Liver (tissue), 9 donors: ENCODE data around the gene OR51B4. TPM values are rescaled to one million over a fixed set of nuclear protein-coding genes. Genes with fewer than 3 reads are reported as not detected.
"Not testable (repeated sequence)": the region's sequence is repeated elsewhere in the genome, so short reads cannot be mapped to it uniquely, and the experiment has no call there.

ENCODE experiments used
- DNase-seq: peaks from one replicate; pipeline ENCODE4 v3.0.0-alpha.2; 2017; ENCODE audit warnings: low spot score
- H3K27ac ChIP-seq, 2 donors: one replicate each; pipeline ENCODE4 v1.7.0; 2013; ENCODE audit warnings: inconsistent platforms in 2 of 2, low read length in 2 of 2, control low read depth in 1 of 2, low read depth in 1 of 2, mild to moderate bottlenecking in 1 of 2
- H3K27me3 ChIP-seq, 4 donors: one replicate each; pipeline versions ENCODE4 v1.6.1 to v1.7.0; 2013; ENCODE audit warnings: low read length in 3 of 4, inconsistent platforms in 1 of 4, mild to moderate bottlenecking in 1 of 4, moderate library complexity in 1 of 4; ENCODE audit not compliant: control insufficient read depth in 4 of 4, insufficient read depth in 4 of 4
- H3K36me3 ChIP-seq, 4 donors: one replicate each; pipeline versions ENCODE4 v1.6.1 to v1.7.0; 2013; ENCODE audit warnings: low read length in 3 of 4, mild to moderate bottlenecking in 3 of 4, low read depth in 1 of 4, moderate library complexity in 1 of 4; ENCODE audit not compliant: control insufficient read depth in 4 of 4, insufficient read depth in 3 of 4
- H3K4me1 ChIP-seq, 4 donors: one replicate each; pipeline versions ENCODE4 v1.6.1 to v1.7.0; 2013; ENCODE audit warnings: low read length in 3 of 4, mild to moderate bottlenecking in 3 of 4, moderate library complexity in 1 of 4; ENCODE audit not compliant: control insufficient read depth in 4 of 4, insufficient read depth in 4 of 4
- H3K4me3 ChIP-seq, 3 donors: one replicate each; pipeline versions ENCODE4 v1.6.1 to v1.7.0; 2013; ENCODE audit warnings: low read length in 3 of 3, control low read depth in 1 of 3, low read depth in 1 of 3, mild to moderate bottlenecking in 1 of 3
- H3K9ac ChIP-seq, 2 donors: one replicate each; pipeline ENCODE4 v1.7.0; 2013; ENCODE audit warnings: low read length in 2 of 2, mild to moderate bottlenecking in 2 of 2, moderate library complexity in 2 of 2, control low read depth in 1 of 2, low read depth in 1 of 2
- H3K9me3 ChIP-seq, 4 donors: one replicate each; pipeline versions ENCODE4 v1.6.1 to v1.7.0; 2013; ENCODE audit warnings: low read length in 3 of 4; ENCODE audit not compliant: control insufficient read depth in 4 of 4
- EGR1 ChIP-seq, 2 donors: IDR thresholded peaks; 2 replicates each; pipeline ENCODE4 v1.6.1; 2016 to 2018; ENCODE audit warnings: antibody characterized with exemption in 2 of 2, low read depth in 2 of 2
- FOXA1 ChIP-seq: IDR thresholded peaks from 2 replicates; pipeline ENCODE4 v1.6.1; 2016; ENCODE audit warnings: antibody characterized with exemption
- FOXA2 ChIP-seq: IDR thresholded peaks from 2 replicates; pipeline ENCODE4 v1.6.1; 2016; ENCODE audit warnings: antibody characterized with exemption
- GABPA ChIP-seq, 2 donors: IDR thresholded peaks in 1 of 2; conservative IDR thresholded peaks in 1 of 2; 2 replicates each; pipeline ENCODE4 v1.6.1; 2016; ENCODE audit warnings: antibody characterized with exemption in 2 of 2, mild to moderate bottlenecking in 1 of 2, moderate library complexity in 1 of 2
- HNF4A ChIP-seq, 2 donors: conservative IDR thresholded peaks; 2 replicates each; pipeline ENCODE4 v1.6.1; 2016; ENCODE audit warnings: antibody characterized with exemption in 2 of 2, mild to moderate bottlenecking in 2 of 2
- HNF4G ChIP-seq: IDR thresholded peaks from 2 replicates; pipeline ENCODE4 v1.6.1; 2016; ENCODE audit warnings: antibody characterized with exemption
- JUND ChIP-seq, 2 donors: IDR thresholded peaks; 2 replicates each; pipeline ENCODE4 v1.6.1; 2016; ENCODE audit warnings: antibody characterized with exemption in 2 of 2
- NR2F2 ChIP-seq: IDR thresholded peaks from 2 replicates; pipeline ENCODE4 v1.6.1; 2016; ENCODE audit warnings: antibody characterized with exemption
- RAD21 ChIP-seq, 2 donors: IDR thresholded peaks; 2 replicates each; pipeline ENCODE4 v1.6.1; 2016; ENCODE audit warnings: antibody characterized with exemption in 2 of 2, mild to moderate bottlenecking in 2 of 2
- RXRA ChIP-seq, 2 donors: IDR thresholded peaks; 2 replicates each; pipeline ENCODE4 v1.6.1; 2017 to 2018; ENCODE audit warnings: antibody characterized with exemption in 2 of 2, mild to moderate bottlenecking in 1 of 2
- SP1 ChIP-seq: IDR thresholded peaks from 2 replicates; pipeline ENCODE4 v1.6.1; 2018; ENCODE audit warnings: antibody characterized with exemption, mild to moderate bottlenecking
- TAF1 ChIP-seq: conservative IDR thresholded peaks from 2 replicates; pipeline ENCODE4 v1.6.1; 2016; ENCODE audit warnings: antibody characterized with exemption, mild to moderate bottlenecking
- YY1 ChIP-seq: IDR thresholded peaks from 2 replicates; pipeline ENCODE4 v1.6.1; 2016; ENCODE audit warnings: antibody characterized with exemption, mild to moderate bottlenecking
- whole genome bisulfite sequencing: extraction: QIAGEN DNeasy Blood & Tissue Kit; methylation state at CpG from one replicate; pipeline ENCODE4 v1.1.7; 2013; 5-methylcytosine and 5-hydroxymethylcytosine counted together
- polyA plus RNA-seq, 2 donors: library from polyadenylated mRNA; stranded (reverse) in 1 of 2; unstranded in 1 of 2; fragments of 200-250 nt in 1 of 2; fragments of >200 nt in 1 of 2; fragmentation: Nextera tagmentation in 1 of 2; extraction: Ambion mirVana in 1 of 2; gene quantifications; one replicate each; pipeline versions ENCODE4 v1.2.1 to v1.2.3, GENCODE V29; 2013 to 2015
- total RNA-seq, 2 donors: library from RNA; depleted of rRNA; stranded (reverse); fragments of >200 nt; gene quantifications; one replicate each; pipeline ENCODE4 v1.2.3, GENCODE V29; 2014
- TF ChIP-seq, protein P1 (sequence below): IDR thresholded peaks from 2 replicates; pipeline ENCODE4 v1.6.1; 2016; ENCODE audit warnings: antibody characterized with exemption
- TF ChIP-seq, protein P2 (sequence below): IDR thresholded peaks from 2 replicates; pipeline ENCODE4 v1.6.1; 2016; ENCODE audit warnings: antibody characterized with exemption
- TF ChIP-seq, protein P3 (sequence below): IDR thresholded peaks from 2 replicates; pipeline ENCODE4 v1.6.1; 2016; ENCODE audit warnings: antibody characterized with exemption
- TF ChIP-seq, protein P4 (sequence below): IDR thresholded peaks from 2 replicates; pipeline ENCODE4 v1.6.1; 2016; ENCODE audit warnings: antibody characterized with exemption, mild to moderate bottlenecking
- donor health status: healthy.
- donor health status: healthy.
- donor health status: healthy.
- donor health status: healthy.
- donor health status: healthy.

The OR51B4 gene
- total and polyA plus RNA-seq, 4 donors, result not detected

DNA sequence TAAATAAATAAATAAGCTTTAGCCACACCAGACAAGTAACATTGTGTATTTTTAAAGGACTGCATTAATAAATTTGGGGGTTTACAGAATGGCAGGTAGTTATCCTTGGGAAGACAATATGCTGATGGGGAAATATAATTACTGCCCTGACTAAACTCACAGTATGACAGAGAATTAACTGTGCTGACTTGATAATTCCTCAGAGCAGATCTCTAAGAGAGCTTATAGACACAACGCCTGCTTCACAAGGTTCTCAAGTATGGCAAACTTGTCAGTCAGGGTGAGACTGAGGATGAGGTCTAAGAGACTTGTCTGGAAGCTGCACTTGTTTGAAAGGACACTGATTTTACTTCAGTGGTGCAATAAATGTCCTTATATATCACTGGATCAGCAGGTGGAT is 3.3 kb downstream of the OR51B4 start:
- TF ChIP-seq YY1, result no peak
- TF ChIP-seq HNF4G, result no peak
- no peak for TF ChIP-seq RXRA (IDR thresholded peaks at IDR 0.05)
- no peak for TF ChIP-seq JUND (IDR thresholded peaks at IDR 0.05)
- no peak for TF ChIP-seq NR2F2
- TF ChIP-seq GABPA (IDR thresholded peaks at IDR 0.05 in 1 of 2, conservative IDR thresholded peaks at IDR 0.05 in 1 of 2), result no peak
- no peak for TF ChIP-seq RAD21 (IDR thresholded peaks at IDR 0.05)
- TF ChIP-seq, protein P1, sequence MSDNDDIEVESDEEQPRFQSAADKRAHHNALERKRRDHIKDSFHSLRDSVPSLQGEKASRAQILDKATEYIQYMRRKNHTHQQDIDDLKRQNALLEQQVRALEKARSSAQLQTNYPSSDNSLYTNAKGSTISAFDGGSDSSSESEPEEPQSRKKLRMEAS, result no peak
- no peak for TF ChIP-seq SP1
- TF ChIP-seq, protein P2, sequence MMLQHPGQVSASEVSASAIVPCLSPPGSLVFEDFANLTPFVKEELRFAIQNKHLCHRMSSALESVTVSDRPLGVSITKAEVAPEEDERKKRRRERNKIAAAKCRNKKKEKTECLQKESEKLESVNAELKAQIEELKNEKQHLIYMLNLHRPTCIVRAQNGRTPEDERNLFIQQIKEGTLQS, result no peak
- TF ChIP-seq EGR1 (IDR thresholded peaks at IDR 0.05; ENCODE audit: low read depth in 2 of 2), result no peak
- no peak for TF ChIP-seq FOXA2
- TF ChIP-seq HNF4A (conservative IDR thresholded peaks at IDR 0.05), result no peak
- no peak for TF ChIP-seq TAF1
- 5% methylated on average over 1 of the region's 1 CpG for WGBS
- no peak for DNase-seq
- H3K9me3 ChIP-seq, result no peaks in the 10 kb centered on the region
- H3K36me3 ChIP-seq, result no peaks in the 10 kb centered on the region
- no peaks in the 10 kb centered on the region for H3K4me1 ChIP-seq
- no peaks in the 10 kb centered on the region for H3K27me3 ChIP-seq
- H3K4me3 ChIP-seq, result no peak overlapping the region
- H3K9ac ChIP-seq, result no peak overlapping the region
- no peak overlapping the region for H3K27ac ChIP-seq

DNA sequence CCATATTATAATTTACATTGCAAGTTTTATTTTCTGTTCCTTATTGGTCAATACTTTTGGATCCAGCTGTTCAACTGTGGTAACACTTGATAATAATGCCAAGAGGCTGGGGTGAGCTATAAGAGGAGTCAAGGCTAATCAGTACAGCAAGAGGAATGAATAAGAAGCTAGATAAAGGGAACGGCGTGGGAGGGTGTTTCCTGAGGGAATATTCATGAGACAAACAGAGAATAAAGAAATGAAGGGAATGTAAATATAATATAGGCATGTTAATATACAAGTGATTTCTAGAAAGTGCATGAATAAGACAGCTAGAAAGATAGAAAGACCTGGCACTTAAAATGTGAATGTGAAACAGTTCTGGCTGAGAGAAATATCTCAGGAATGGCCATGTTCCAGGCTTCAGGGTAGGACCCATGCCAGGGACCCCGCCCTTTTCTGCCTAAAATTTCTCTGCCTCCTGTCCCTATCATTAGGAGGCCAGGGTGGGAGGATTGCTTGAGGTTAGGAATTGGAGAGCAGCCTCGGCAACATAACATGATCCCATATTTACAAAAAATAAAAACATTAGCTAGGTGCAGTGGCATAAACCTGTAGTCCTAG is 3.9 kb downstream of the OR51B4 start:
- H3K4me3 ChIP-seq, result no peak overlapping the region
- H3K9ac ChIP-seq, result no peak overlapping the region
- TF ChIP-seq RAD21 (IDR thresholded peaks at IDR 0.05) (no peak), FOXA2 (no peak)
- H3K36me3 ChIP-seq, result no peaks in the 10 kb centered on the region
- H3K9me3 ChIP-seq, result no peaks in the 10 kb centered on the region
- no peak overlapping the region for H3K27ac ChIP-seq
- no peaks in the 10 kb centered on the region for H3K27me3 ChIP-seq
- no peak for DNase-seq
- no peaks in the 10 kb centered on the region for H3K4me1 ChIP-seq
- WGBS, result 64% methylated on average over 4 of the region's 4 CpGs

DNA sequence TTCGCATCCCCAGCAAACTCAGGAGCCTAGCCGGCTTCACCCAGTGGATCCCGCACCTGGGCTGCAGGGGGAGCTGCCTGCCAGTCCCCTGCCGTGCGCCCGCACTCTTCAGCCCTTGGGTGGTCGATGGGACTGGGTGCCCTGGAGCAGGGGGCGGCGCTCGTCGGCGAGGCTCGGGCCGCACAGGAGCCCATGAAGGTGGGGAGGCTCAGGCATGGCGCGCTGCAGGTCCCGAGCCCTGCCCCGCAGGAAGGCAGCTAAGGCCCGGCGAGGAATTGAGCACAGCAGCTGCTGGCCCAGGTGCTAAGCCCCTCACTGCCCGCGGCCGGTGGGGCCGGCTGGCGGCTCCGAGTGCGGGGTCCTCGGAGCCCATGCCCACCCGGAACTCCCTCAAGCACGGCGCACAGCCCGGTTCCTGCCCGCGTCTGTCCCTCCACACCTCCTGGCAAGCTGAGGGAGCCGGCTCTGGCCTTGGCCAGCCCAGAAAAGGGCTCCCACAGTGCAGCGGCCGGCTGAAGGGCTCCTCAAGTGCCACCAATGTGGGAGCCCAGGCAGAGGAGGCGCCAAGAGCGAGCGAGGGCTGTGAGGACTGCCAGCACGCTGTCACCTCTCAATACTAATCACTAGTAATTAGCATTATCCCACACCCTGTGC is 7.3 kb downstream of the OR51B4 start:
- not testable (repeated sequence) for DNase-seq, H3K9ac ChIP-seq, H3K27ac ChIP-seq, H3K4me1 ChIP-seq, H3K4me3 ChIP-seq, H3K27me3 ChIP-seq, H3K36me3 ChIP-seq, H3K9me3 ChIP-seq
- 94% methylated on average over 41 of the region's 41 CpGs for WGBS

DNA sequence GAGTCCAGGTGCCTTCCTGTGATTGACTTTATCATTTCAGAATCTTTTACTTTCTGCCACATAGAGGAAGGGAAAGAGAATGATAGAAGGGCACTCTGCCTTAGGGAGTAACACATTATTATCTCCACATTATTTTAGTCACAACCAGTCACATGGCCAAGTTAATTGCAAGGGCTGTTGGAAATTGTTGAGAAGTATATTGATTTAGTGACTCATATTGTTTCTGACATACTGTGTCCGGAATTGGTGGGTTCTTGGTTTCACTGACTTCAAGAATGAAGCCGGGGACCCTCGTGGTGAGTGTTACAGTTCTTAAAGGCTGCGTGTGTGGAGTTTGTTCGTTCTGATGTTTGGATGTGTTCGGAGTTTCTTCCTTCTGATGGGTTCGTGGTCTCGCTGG is 8.7 kb downstream of the OR51B4 start:
- H3K36me3 ChIP-seq, result no peaks in the 10 kb centered on the region
- no peak overlapping the region for H3K9ac ChIP-seq
- 90% methylated on average over 8 of the region's 8 CpGs for WGBS
- no peak for TF ChIP-seq HNF4A (conservative IDR thresholded peaks at IDR 0.05)
- TF ChIP-seq, protein P3, sequence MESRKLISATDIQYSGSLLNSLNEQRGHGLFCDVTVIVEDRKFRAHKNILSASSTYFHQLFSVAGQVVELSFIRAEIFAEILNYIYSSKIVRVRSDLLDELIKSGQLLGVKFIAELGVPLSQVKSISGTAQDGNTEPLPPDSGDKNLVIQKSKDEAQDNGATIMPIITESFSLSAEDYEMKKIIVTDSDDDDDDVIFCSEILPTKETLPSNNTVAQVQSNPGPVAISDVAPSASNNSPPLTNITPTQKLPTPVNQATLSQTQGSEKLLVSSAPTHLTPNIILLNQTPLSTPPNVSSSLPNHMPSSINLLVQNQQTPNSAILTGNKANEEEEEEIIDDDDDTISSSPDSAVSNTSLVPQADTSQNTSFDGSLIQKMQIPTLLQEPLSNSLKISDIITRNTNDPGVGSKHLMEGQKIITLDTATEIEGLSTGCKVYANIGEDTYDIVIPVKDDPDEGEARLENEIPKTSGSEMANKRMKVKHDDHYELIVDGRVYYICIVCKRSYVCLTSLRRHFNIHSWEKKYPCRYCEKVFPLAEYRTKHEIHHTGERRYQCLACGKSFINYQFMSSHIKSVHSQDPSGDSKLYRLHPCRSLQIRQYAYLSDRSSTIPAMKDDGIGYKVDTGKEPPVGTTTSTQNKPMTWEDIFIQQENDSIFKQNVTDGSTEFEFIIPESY, result no peak
- no peak for TF ChIP-seq FOXA1
- TF ChIP-seq, protein P2, result no peak
- no peak for TF ChIP-seq GABPA (IDR thresholded peaks at IDR 0.05 in 1 of 2, conservative IDR thresholded peaks at IDR 0.05 in 1 of 2)
- no peak for TF ChIP-seq FOXA2
- no peak for TF ChIP-seq JUND (IDR thresholded peaks at IDR 0.05)
- TF ChIP-seq, protein P4, sequence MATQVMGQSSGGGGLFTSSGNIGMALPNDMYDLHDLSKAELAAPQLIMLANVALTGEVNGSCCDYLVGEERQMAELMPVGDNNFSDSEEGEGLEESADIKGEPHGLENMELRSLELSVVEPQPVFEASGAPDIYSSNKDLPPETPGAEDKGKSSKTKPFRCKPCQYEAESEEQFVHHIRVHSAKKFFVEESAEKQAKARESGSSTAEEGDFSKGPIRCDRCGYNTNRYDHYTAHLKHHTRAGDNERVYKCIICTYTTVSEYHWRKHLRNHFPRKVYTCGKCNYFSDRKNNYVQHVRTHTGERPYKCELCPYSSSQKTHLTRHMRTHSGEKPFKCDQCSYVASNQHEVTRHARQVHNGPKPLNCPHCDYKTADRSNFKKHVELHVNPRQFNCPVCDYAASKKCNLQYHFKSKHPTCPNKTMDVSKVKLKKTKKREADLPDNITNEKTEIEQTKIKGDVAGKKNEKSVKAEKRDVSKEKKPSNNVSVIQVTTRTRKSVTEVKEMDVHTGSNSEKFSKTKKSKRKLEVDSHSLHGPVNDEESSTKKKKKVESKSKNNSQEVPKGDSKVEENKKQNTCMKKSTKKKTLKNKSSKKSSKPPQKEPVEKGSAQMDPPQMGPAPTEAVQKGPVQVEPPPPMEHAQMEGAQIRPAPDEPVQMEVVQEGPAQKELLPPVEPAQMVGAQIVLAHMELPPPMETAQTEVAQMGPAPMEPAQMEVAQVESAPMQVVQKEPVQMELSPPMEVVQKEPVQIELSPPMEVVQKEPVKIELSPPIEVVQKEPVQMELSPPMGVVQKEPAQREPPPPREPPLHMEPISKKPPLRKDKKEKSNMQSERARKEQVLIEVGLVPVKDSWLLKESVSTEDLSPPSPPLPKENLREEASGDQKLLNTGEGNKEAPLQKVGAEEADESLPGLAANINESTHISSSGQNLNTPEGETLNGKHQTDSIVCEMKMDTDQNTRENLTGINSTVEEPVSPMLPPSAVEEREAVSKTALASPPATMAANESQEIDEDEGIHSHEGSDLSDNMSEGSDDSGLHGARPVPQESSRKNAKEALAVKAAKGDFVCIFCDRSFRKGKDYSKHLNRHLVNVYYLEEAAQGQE, result no peak
- TF ChIP-seq RAD21 (IDR thresholded peaks at IDR 0.05), result no peak
- TF ChIP-seq RXRA (IDR thresholded peaks at IDR 0.05), result no peak
- no peaks in the 10 kb centered on the region for H3K27me3 ChIP-seq
- H3K9me3 ChIP-seq, result no peaks in the 10 kb centered on the region
- H3K4me3 ChIP-seq, result no peak overlapping the region
- H3K4me1 ChIP-seq, result no peaks in the 10 kb centered on the region
- H3K27ac ChIP-seq, result no peak overlapping the region
- no peak for DNase-seq
